K562 (cell line): ENCODE measurements around the gene PCCB. TPM values are rescaled to one million over a fixed set of nuclear protein-coding genes. Genes with fewer than 3 reads are reported as not detected.

ENCODE experiments used
- ATAC-seq: fragments of 200-7000 bp; cut with Tn5 transposase; 3 replicates; pipeline ENCODE4 v1.9.1; 2020; ENCODE audit warnings: moderate library complexity
- BruUV-seq: library from RNA; stranded (reverse); fragments of 400-500 nt; replicated peaks from 2 replicates; lab custom pipeline; 2021; lab: Mats Ljungman, UMichigan
- CTCF ChIA-PET: fragments of 300-600 bp; formaldehyde crosslinking; extraction: SDS; loops from one replicate; lab custom pipeline; 2021; ENCODE audit warnings: low intra/inter-chr PET ratio; lab: Yijun Ruan, JAX
- POLR2A ChIA-PET: fragments of 300-600, 350-650 bp; sonication (Branson Sonifier 250); formaldehyde crosslinking; extraction: SDS; loops from one replicate; lab custom pipeline; 2021; ENCODE audit warnings: antibody characterized with exemption, inconsistent platforms; lab: Yijun Ruan, JAX
- DNase-seq, 4 experiments: peaks; one replicate each; pipeline versions ENCODE4 v3.0.0 to v3.0.0-alpha.2; 2011 to 2018; ENCODE audit warnings: low spot score in 3 of 4, mixed read lengths in 3 of 4; ENCODE audit errors: extremely low read depth in 1 of 4
- FAIRE-seq: peaks from 2 replicates; lab custom pipeline; 2011; peaks lifted over from hg19 to GRCh38; lab: Jason Lieb, UNC
- H2AFZ ChIP-seq: 2 replicates; pipeline ENCODE4 v1.6.0; 2011; ENCODE audit warnings: low read depth, low read length, control low read depth, inconsistent platforms
- H3K27ac ChIP-seq: fragments of 200-600 bp; 3 replicates; pipeline ENCODE4 v1.8.0; 2011; ENCODE audit warnings: low read depth, mild to moderate bottlenecking, control low read depth, inconsistent platforms, low read length, moderate library complexity, mixed read lengths; ENCODE audit errors: extremely low read depth
- H3K27me3 ChIP-seq, 2 experiments: fragments of 300-600 bp in 1 of 2; 2 replicates in 1 of 2; 3 replicates in 1 of 2; pipeline versions ENCODE4 v1.6.0 to v1.8.0; 2011; ENCODE audit warnings: inconsistent platforms in 2 of 2, low read length in 2 of 2, mild to moderate bottlenecking in 1 of 2, mixed read lengths in 1 of 2, moderate library complexity in 1 of 2; ENCODE audit not compliant: control insufficient read depth in 2 of 2, insufficient read depth in 2 of 2
- H3K36me3 ChIP-seq: fragments of 300-600 bp; 3 replicates; pipeline ENCODE4 v1.8.0; 2011; ENCODE audit warnings: mild to moderate bottlenecking, low read length, inconsistent platforms; ENCODE audit not compliant: control insufficient read depth, insufficient read depth
- H3K4me1 ChIP-seq, 2 experiments: fragments of 200-600 bp in 1 of 2; replicated peaks in 1 of 2; 2 replicates in 1 of 2; 3 replicates in 1 of 2; pipeline versions ENCODE4 v1.5.1 to v1.8.0; 2011; ENCODE audit warnings: inconsistent platforms in 2 of 2, low read length in 2 of 2, mild to moderate bottlenecking in 1 of 2, mixed read lengths in 1 of 2, moderate library complexity in 1 of 2; ENCODE audit not compliant: control insufficient read depth in 2 of 2, insufficient read depth in 2 of 2
- H3K4me2 ChIP-seq: 2 replicates; pipeline ENCODE4 v1.6.1; 2011; ENCODE audit warnings: low read length, control low read depth, inconsistent platforms, mixed read lengths; ENCODE audit not compliant: insufficient read depth
- H3K4me3 ChIP-seq: fragments of 200-600 bp; sonication (generic), shearing (Covaris generic); 2 replicates; pipeline ENCODE4 v1.5.1; 2016; ENCODE audit warnings: control low read depth, inconsistent platforms
- H3K79me2 ChIP-seq: fragments of 200-600 bp; 3 replicates; pipeline ENCODE4 v1.8.0; 2011; ENCODE audit warnings: low read length, inconsistent platforms; ENCODE audit not compliant: control insufficient read depth, insufficient read depth
- H3K9ac ChIP-seq, 2 experiments: 2 replicates each; pipeline versions ENCODE4 v1.6.0 to v1.6.1; 2011; ENCODE audit warnings: low read depth in 2 of 2, low read length in 2 of 2, control low read depth in 1 of 2, inconsistent platforms in 1 of 2, mild to moderate bottlenecking in 1 of 2, mixed read lengths in 1 of 2; ENCODE audit not compliant: insufficient read depth in 1 of 2
- H3K9me1 ChIP-seq: one replicate; pipeline ENCODE4 v1.6.0; 2011; ENCODE audit warnings: inconsistent platforms, mild to moderate bottlenecking, low read length, moderate library complexity; ENCODE audit not compliant: control insufficient read depth, insufficient read depth
- H3K9me3 ChIP-seq: replicated peaks from 2 replicates; pipeline ENCODE4 v1.5.1; 2011; ENCODE audit warnings: low read depth, low read length, inconsistent platforms; ENCODE audit not compliant: control insufficient read depth, insufficient read depth
- H4K20me1 ChIP-seq: replicated peaks from 2 replicates; pipeline ENCODE4 v1.6.1; 2011; ENCODE audit warnings: low read length, inconsistent platforms, mixed read lengths; ENCODE audit not compliant: control insufficient read depth, insufficient read depth
- ARID2 ChIP-seq: fragments of 450-650 bp; IDR thresholded peaks from 2 replicates; pipeline ENCODE4 v1.6.1; 2017; ENCODE audit warnings: antibody characterized with exemption, mild to moderate bottlenecking
- ASH1L ChIP-seq: fragments of 450-650 bp; IDR thresholded peaks from 2 replicates; pipeline ENCODE4 v1.6.1; 2018; ENCODE audit warnings: borderline replicate concordance, mild to moderate bottlenecking, low read depth; ENCODE audit not compliant: partially characterized antibody
- CAMTA2 ChIP-seq: fragments of 250-450 bp; sonication (Bioruptor Pico); conservative IDR thresholded peaks from 2 replicates; pipeline ENCODE4 v1.5.1; 2022
- CCAR2 ChIP-seq: fragments of 200-400 bp; formaldehyde crosslinking; IDR thresholded peaks from 2 replicates; pipeline ENCODE4 v1.6.1; 2017; ENCODE audit warnings: mild to moderate bottlenecking, low read depth, low read length
- CLOCK ChIP-seq: fragments of 250-450 bp; sonication (Bioruptor Pico); IDR thresholded peaks from 2 replicates; pipeline ENCODE4 v1.4.0; 2020; ENCODE audit warnings: mild to moderate bottlenecking, moderate library complexity, borderline replicate concordance
- HLTF ChIP-seq: fragments of 450-650 bp; IDR thresholded peaks from 2 replicates; pipeline ENCODE4 v1.6.1; 2016
- NR2C1 ChIP-seq, 2 experiments: fragments of 450-650 bp; IDR thresholded peaks; 2 replicates each; pipeline ENCODE4 v1.6.1; 2017; ENCODE audit warnings: mild to moderate bottlenecking in 2 of 2, antibody characterized with exemption in 1 of 2, inconsistent platforms in 1 of 2, missing compliant biosample characterization in 1 of 2, missing genetic modification characterization in 1 of 2
- RAD51 ChIP-seq: fragments of 450-650 bp; IDR thresholded peaks from 2 replicates; pipeline ENCODE4 v1.7.1; 2016; ENCODE audit warnings: low read depth, mild to moderate bottlenecking, borderline replicate concordance
- SIN3A ChIP-seq, 2 experiments: fragments of 150-350 bp in 1 of 2; IDR thresholded peaks; 2 replicates each; pipeline ENCODE4 v1.6.1; 2011 to 2016; ENCODE audit warnings: borderline replicate concordance in 2 of 2, low read depth in 2 of 2, low read length in 2 of 2, mild to moderate bottlenecking in 2 of 2, moderate library complexity in 2 of 2; ENCODE audit not compliant: control insufficient read depth in 1 of 2
- SMARCA4 ChIP-seq: fragments of 450-650 bp; IDR thresholded peaks from 2 replicates; pipeline ENCODE4 v1.6.1; 2016
- TAF7 ChIP-seq: fragments of 450-650 bp; IDR thresholded peaks from 2 replicates; pipeline ENCODE4 v1.6.1; 2016; ENCODE audit warnings: missing genetic modification characterization, missing compliant biosample characterization
- ZBTB12 ChIP-seq: fragments of 250-450 bp; sonication (Bioruptor Pico); IDR thresholded peaks from 2 replicates; pipeline ENCODE4 v1.4.0; 2020
- ZFX ChIP-seq: sonication (generic); formaldehyde crosslinking; IDR thresholded peaks from 2 replicates; pipeline ENCODE4 v1.8.0; 2022; ENCODE audit warnings: mild to moderate bottlenecking, missing genetic modification reagents, moderate library complexity
- ZNF133 ChIP-seq: fragments of 250-450 bp; sonication (Bioruptor Pico); IDR thresholded peaks from 2 replicates; pipeline ENCODE4 v1.4.0; 2020; ENCODE audit warnings: mild to moderate bottlenecking
- ZNF239 ChIP-seq: fragments of 250-450 bp; sonication (Bioruptor Pico); IDR thresholded peaks from 2 replicates; pipeline ENCODE4 v1.4.0; 2020; ENCODE audit warnings: mild to moderate bottlenecking
- WGBS: fragments of 100-300 bp; shearing (Covaris generic); methylation state at CpG from one replicate; pipeline ENCODE4 v1.1.6; 2016; ENCODE audit warnings: low coverage, mixed read lengths; ENCODE audit not compliant: insufficient coverage; ENCODE audit errors: missing lambda C conversion rate; 5-methylcytosine and 5-hydroxymethylcytosine counted together
- in situ Hi-C: fragments of 300-500 bp; cut with MboI; formaldehyde crosslinking; loops from 4 replicates; pipeline ENCODE4 v1.15.0; 2018; ENCODE audit warnings: inconsistent platforms, mixed read lengths
- intact Hi-C: fragments of 100-400 bp; cut with micrococcal nuclease; formaldehyde crosslinking; loops from 2 replicates; pipeline ENCODE4 v1.14.2; 2022
- polyA plus RNA-seq, 8 experiments: library from polyadenylated mRNA; depleted of rRNA in 4 of 8; stranded (reverse) in 5 of 8; unstranded in 3 of 8; fragments of >200 nt; fragmentation: Nextera tagmentation in 2 of 8; fragmentation: Illumina TruSeq in 1 of 8; extraction: Ambion mirVana in 2 of 8; extraction: Trizol in 1 of 8; gene quantifications; 2 replicates each; pipeline versions ENCODE4 v1.2.1 to v1.2.3, GENCODE V29; 2011 to 2014; ENCODE audit warnings: inconsistent platforms in 1 of 8, missing spikeins in 1 of 8
- total RNA-seq, 7 experiments: library from RNA; depleted of rRNA in 6 of 7; stranded (reverse); fragments of >200 nt in 6 of 7; fragmentation: Illumina TruSeq in 2 of 7; extraction: Trizol in 2 of 7; gene quantifications; 2 replicates each; pipeline versions ENCODE4 v1.2.1 to v1.2.3, GENCODE V29; 2011 to 2021; ENCODE audit warnings: low replicate concordance in 1 of 7
- TF ChIP-seq, protein P1 (sequence below): sonication (generic); formaldehyde crosslinking; IDR thresholded peaks from 2 replicates; pipeline ENCODE4 v1.8.0; 2022; ENCODE audit warnings: mild to moderate bottlenecking, missing genetic modification reagents
- TF ChIP-seq, protein P2 (sequence below): fragments of 200-800 bp; sonication (Bioruptor generic); IDR thresholded peaks from 2 replicates; pipeline ENCODE4 v1.6.1; 2017; ENCODE audit warnings: missing genetic modification characterization, missing compliant biosample characterization

The PCCB gene
- total and polyA plus RNA-seq, 9 of the 15 experiments (the other 6 are each of a cell fraction or from before 2014, with no cell fraction given), result 69.5 to 173 (median 92.8) TPM

- ChIA-PET POLR2A (interaction anchor here (0.9 kb wide), 1 partner anchor 42 kb away, joined by 3 read pairs; no protein-coding TSS in a partner anchor), CTCF (no interaction called here)
- DNase-seq, result no peak
- no peaks in the 10 kb centered on the region for H3K27me3 ChIP-seq
- in situ Hi-C loops, result no loop called here
- ATAC-seq, result no peak
- H3K4me3 ChIP-seq, result no peak overlapping the region
- no peak overlapping the region for H3K4me2 ChIP-seq
- no peaks in the 10 kb centered on the region for H3K9me3 ChIP-seq
- H3K79me2 ChIP-seq, result peaks cover 7% of the 10 kb centered on the region; the same call in 1 of the 3 replicates
- no peak overlapping the region for H3K9ac ChIP-seq
- no peak overlapping the region for H2AFZ ChIP-seq
- FAIRE-seq, result no peak
- intact Hi-C loops, result no loop called here
- no peak overlapping the region for H3K27ac ChIP-seq
- H3K4me1 ChIP-seq, result no peaks in the 10 kb centered on the region
- no peaks in the 10 kb centered on the region for H4K20me1 ChIP-seq
- TF ChIP-seq HLTF, result no peak
- TF ChIP-seq SMARCA4, result no peak
- no peak for TF ChIP-seq ARID2
- no peak for TF ChIP-seq ZNF239 (CRISPR knock-in tag)
- TF ChIP-seq RAD51, result no peak
- no peak for TF ChIP-seq CLOCK (CRISPR knock-in tag)
- TF ChIP-seq SIN3A (IDR thresholded peaks at IDR 0.05; ENCODE audit: borderline replicate concordance in 2 of 2, control insufficient read depth in 1 of 2, low read depth in 2 of 2, low read length in 2 of 2), result no peak
- no peak for TF ChIP-seq ZFX (CRISPR knock-in tag)
- no peak for TF ChIP-seq ZNF133 (CRISPR knock-in tag)
- no peak for TF ChIP-seq NR2C1 (IDR thresholded peaks at IDR 0.05)
- no peak for TF ChIP-seq NR2C1 (tag; IDR thresholded peaks at IDR 0.05)
- TF ChIP-seq CCAR2, result no peak
- TF ChIP-seq, protein P1, sequence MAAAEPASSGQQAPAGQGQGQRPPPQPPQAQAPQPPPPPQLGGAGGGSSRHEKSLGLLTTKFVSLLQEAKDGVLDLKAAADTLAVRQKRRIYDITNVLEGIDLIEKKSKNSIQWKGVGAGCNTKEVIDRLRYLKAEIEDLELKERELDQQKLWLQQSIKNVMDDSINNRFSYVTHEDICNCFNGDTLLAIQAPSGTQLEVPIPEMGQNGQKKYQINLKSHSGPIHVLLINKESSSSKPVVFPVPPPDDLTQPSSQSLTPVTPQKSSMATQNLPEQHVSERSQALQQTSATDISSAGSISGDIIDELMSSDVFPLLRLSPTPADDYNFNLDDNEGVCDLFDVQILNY (CRISPR knock-in tag), result no peak
- TF ChIP-seq ASH1L, result no peak
- TF ChIP-seq ZBTB12 (CRISPR knock-in tag), result no peak
- TF ChIP-seq CAMTA2 (CRISPR knock-in tag), result no peak
- TF ChIP-seq, protein P2, sequence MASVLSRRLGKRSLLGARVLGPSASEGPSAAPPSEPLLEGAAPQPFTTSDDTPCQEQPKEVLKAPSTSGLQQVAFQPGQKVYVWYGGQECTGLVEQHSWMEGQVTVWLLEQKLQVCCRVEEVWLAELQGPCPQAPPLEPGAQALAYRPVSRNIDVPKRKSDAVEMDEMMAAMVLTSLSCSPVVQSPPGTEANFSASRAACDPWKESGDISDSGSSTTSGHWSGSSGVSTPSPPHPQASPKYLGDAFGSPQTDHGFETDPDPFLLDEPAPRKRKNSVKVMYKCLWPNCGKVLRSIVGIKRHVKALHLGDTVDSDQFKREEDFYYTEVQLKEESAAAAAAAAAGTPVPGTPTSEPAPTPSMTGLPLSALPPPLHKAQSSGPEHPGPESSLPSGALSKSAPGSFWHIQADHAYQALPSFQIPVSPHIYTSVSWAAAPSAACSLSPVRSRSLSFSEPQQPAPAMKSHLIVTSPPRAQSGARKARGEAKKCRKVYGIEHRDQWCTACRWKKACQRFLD (CRISPR knock-in tag), result no peak
- TF ChIP-seq TAF7 (tag), result no peak
- 100% methylated on average over 1 of the region's 1 CpG for WGBS
- no TSS peak for BruUV-seq
- no peaks in the 10 kb centered on the region for H3K9me1 ChIP-seq
- peaks cover 53% of the 10 kb centered on the region; the same call in 2 of the 3 replicates for H3K36me3 ChIP-seq
These were observed 42.4 kb downstream of the PCCB start for GRCh38 chr3:136292500-136292899.
